GM23338 (cell line): Measurements from ENCODE around the gene RFPL4A.

Source experiments
- CREB1 ChIP-seq: fragments of 250-450 bp; sonication (Bioruptor Pico); IDR thresholded peaks from 2 replicates; pipeline ENCODE4 v1.5.0; 2020; ENCODE audit warnings: low read depth, mild to moderate bottlenecking, moderate library complexity
- CTCF ChIP-seq, 2 experiments: fragments of 200-600 bp in 1 of 2; sonication (generic) in 1 of 2; conservative IDR thresholded peaks; 2 replicates each; pipeline versions ENCODE4 v1.5.1 to v1.6.1; 2016 to 2017; ENCODE audit warnings: antibody characterized with exemption in 2 of 2, low read depth in 2 of 2, mild to moderate bottlenecking in 2 of 2, moderate library complexity in 1 of 2
- ETS1 ChIP-seq: IDR thresholded peaks from 2 replicates; pipeline ENCODE4 v1.6.1; 2016; ENCODE audit warnings: antibody characterized with exemption
- EZH2 ChIP-seq: fragments of 200-600 bp; sonication (generic); IDR thresholded peaks from one replicate; pipeline ENCODE4 v1.8.0; 2017; ENCODE audit warnings: antibody characterized with exemption, mild to moderate bottlenecking, low read depth; ENCODE audit not compliant: unreplicated experiment
- EZH2phosphoT487 ChIP-seq: fragments of 200-600 bp; sonication (generic); IDR thresholded peaks from one replicate; pipeline ENCODE4 v1.8.1; 2018; ENCODE audit warnings: antibody characterized with exemption; ENCODE audit not compliant: unreplicated experiment
- POLR2AphosphoS5 ChIP-seq: IDR thresholded peaks from 2 replicates; pipeline ENCODE4 v1.6.1; 2016; ENCODE audit warnings: antibody characterized with exemption, low read depth
- REST ChIP-seq: IDR thresholded peaks from one replicate; pipeline ENCODE4 v1.6.1; 2018; ENCODE audit warnings: antibody characterized with exemption; ENCODE audit not compliant: unreplicated experiment
- STAT1 ChIP-seq: IDR thresholded peaks from one replicate; pipeline ENCODE4 v1.6.1; 2016; ENCODE audit warnings: antibody characterized with exemption; ENCODE audit not compliant: unreplicated experiment
- ZNF114 ChIP-seq: fragments of 250-450 bp; sonication (Bioruptor Pico); IDR thresholded peaks from 2 replicates; pipeline ENCODE4 v1.5.0; 2020; ENCODE audit warnings: mild to moderate bottlenecking, moderate library complexity
- ZNF331 ChIP-seq: fragments of 250-450 bp; sonication (Bioruptor Pico); IDR thresholded peaks from 2 replicates; pipeline ENCODE4 v1.5.0; 2020; ENCODE audit warnings: low read depth, mild to moderate bottlenecking, moderate library complexity

- no peak for TF ChIP-seq CTCF (conservative IDR thresholded peaks at IDR 0.05; ENCODE audit: low read depth in 2 of 2)
- TF ChIP-seq REST, result no peak
- no peak for TF ChIP-seq EZH2
- no peak for TF ChIP-seq POLR2AphosphoS5
- TF ChIP-seq ZNF331, result no peak
- TF ChIP-seq ETS1, result no peak
- TF ChIP-seq CREB1 (CRISPR knock-in tag), result no peak
- no peak for TF ChIP-seq ZNF114 (CRISPR knock-in tag)
- no peak for TF ChIP-seq EZH2phosphoT487
- no peak for TF ChIP-seq STAT1
Observed at GRCh38 chr19:55812449-55812848, 53.6 kb downstream of the RFPL4A start.
